K562 (cell line): Measurements from ENCODE around the gene TICAM1. TPM values are rescaled to one million over a fixed set of nuclear protein-coding genes. Genes with fewer than 3 reads are reported as not detected.
"Not testable (repeated sequence)": the region's sequence is repeated elsewhere in the genome, so short reads cannot be mapped to it uniquely, and the experiment has no call there.

Source experiments
- ATAC-seq: fragments of 200-7000 bp; cut with Tn5 transposase; 3 replicates; pipeline ENCODE4 v1.9.1; 2020; ENCODE audit warnings: moderate library complexity
- BruUV-seq: library from RNA; stranded (reverse); fragments of 400-500 nt; replicated peaks from 2 replicates; lab custom pipeline; 2021; lab: Mats Ljungman, UMichigan
- CTCF ChIA-PET: fragments of 300-600 bp; formaldehyde crosslinking; extraction: SDS; loops from one replicate; lab custom pipeline; 2021; ENCODE audit warnings: low intra/inter-chr PET ratio; lab: Yijun Ruan, JAX
- POLR2A ChIA-PET: fragments of 300-600, 350-650 bp; sonication (Branson Sonifier 250); formaldehyde crosslinking; extraction: SDS; loops from one replicate; lab custom pipeline; 2021; ENCODE audit warnings: antibody characterized with exemption, inconsistent platforms; lab: Yijun Ruan, JAX
- DNase-seq, 4 experiments: peaks; one replicate each; pipeline versions ENCODE4 v3.0.0 to v3.0.0-alpha.2; 2011 to 2018; ENCODE audit warnings: low spot score in 3 of 4, mixed read lengths in 3 of 4; ENCODE audit errors: extremely low read depth in 1 of 4
- FAIRE-seq: peaks from 2 replicates; lab custom pipeline; 2011; peaks lifted over from hg19 to GRCh38; lab: Jason Lieb, UNC
- H2AFZ ChIP-seq: 2 replicates; pipeline ENCODE4 v1.6.0; 2011; ENCODE audit warnings: low read depth, low read length, control low read depth, inconsistent platforms
- H3K27ac ChIP-seq: fragments of 200-600 bp; 3 replicates; pipeline ENCODE4 v1.8.0; 2011; ENCODE audit warnings: low read depth, mild to moderate bottlenecking, control low read depth, inconsistent platforms, low read length, moderate library complexity, mixed read lengths; ENCODE audit errors: extremely low read depth
- H3K27me3 ChIP-seq, 2 experiments: fragments of 300-600 bp in 1 of 2; 2 replicates in 1 of 2; 3 replicates in 1 of 2; pipeline versions ENCODE4 v1.6.0 to v1.8.0; 2011; ENCODE audit warnings: inconsistent platforms in 2 of 2, low read length in 2 of 2, mild to moderate bottlenecking in 1 of 2, mixed read lengths in 1 of 2, moderate library complexity in 1 of 2; ENCODE audit not compliant: control insufficient read depth in 2 of 2, insufficient read depth in 2 of 2
- H3K36me3 ChIP-seq: fragments of 300-600 bp; 3 replicates; pipeline ENCODE4 v1.8.0; 2011; ENCODE audit warnings: mild to moderate bottlenecking, low read length, inconsistent platforms; ENCODE audit not compliant: control insufficient read depth, insufficient read depth
- H3K4me1 ChIP-seq, 2 experiments: fragments of 200-600 bp in 1 of 2; replicated peaks in 1 of 2; 2 replicates in 1 of 2; 3 replicates in 1 of 2; pipeline versions ENCODE4 v1.5.1 to v1.8.0; 2011; ENCODE audit warnings: inconsistent platforms in 2 of 2, low read length in 2 of 2, mild to moderate bottlenecking in 1 of 2, mixed read lengths in 1 of 2, moderate library complexity in 1 of 2; ENCODE audit not compliant: control insufficient read depth in 2 of 2, insufficient read depth in 2 of 2
- H3K4me2 ChIP-seq: 2 replicates; pipeline ENCODE4 v1.6.1; 2011; ENCODE audit warnings: low read length, control low read depth, inconsistent platforms, mixed read lengths; ENCODE audit not compliant: insufficient read depth
- H3K4me3 ChIP-seq: fragments of 200-600 bp; sonication (generic), shearing (Covaris generic); 2 replicates; pipeline ENCODE4 v1.5.1; 2016; ENCODE audit warnings: control low read depth, inconsistent platforms
- H3K79me2 ChIP-seq: fragments of 200-600 bp; 3 replicates; pipeline ENCODE4 v1.8.0; 2011; ENCODE audit warnings: low read length, inconsistent platforms; ENCODE audit not compliant: control insufficient read depth, insufficient read depth
- H3K9ac ChIP-seq, 2 experiments: 2 replicates each; pipeline versions ENCODE4 v1.6.0 to v1.6.1; 2011; ENCODE audit warnings: low read depth in 2 of 2, low read length in 2 of 2, control low read depth in 1 of 2, inconsistent platforms in 1 of 2, mild to moderate bottlenecking in 1 of 2, mixed read lengths in 1 of 2; ENCODE audit not compliant: insufficient read depth in 1 of 2
- H3K9me1 ChIP-seq: one replicate; pipeline ENCODE4 v1.6.0; 2011; ENCODE audit warnings: inconsistent platforms, mild to moderate bottlenecking, low read length, moderate library complexity; ENCODE audit not compliant: control insufficient read depth, insufficient read depth
- H3K9me3 ChIP-seq: replicated peaks from 2 replicates; pipeline ENCODE4 v1.5.1; 2011; ENCODE audit warnings: low read depth, low read length, inconsistent platforms; ENCODE audit not compliant: control insufficient read depth, insufficient read depth
- H4K20me1 ChIP-seq: replicated peaks from 2 replicates; pipeline ENCODE4 v1.6.1; 2011; ENCODE audit warnings: low read length, inconsistent platforms, mixed read lengths; ENCODE audit not compliant: control insufficient read depth, insufficient read depth
- POLR2G ChIP-seq: fragments of 200-400 bp; formaldehyde crosslinking; IDR thresholded peaks from 2 replicates; pipeline ENCODE4 v1.6.1; 2017; ENCODE audit warnings: low read depth, mild to moderate bottlenecking, antibody characterized with exemption, low read length, moderate library complexity
- RBFOX2 ChIP-seq: fragments of 200-400 bp; formaldehyde crosslinking; IDR thresholded peaks from 2 replicates; pipeline ENCODE4 v1.6.1; 2017; ENCODE audit warnings: low read depth, mild to moderate bottlenecking, low read length, moderate library complexity
- RFX5 ChIP-seq: IDR thresholded peaks from 2 replicates; pipeline ENCODE4 v1.6.1; 2011; ENCODE audit warnings: low read depth, mild to moderate bottlenecking, improper control_type of control experiment, low read length
- TAF9B ChIP-seq: fragments of 450-650 bp; IDR thresholded peaks from 2 replicates; pipeline ENCODE4 v1.6.1; 2018; ENCODE audit warnings: mild to moderate bottlenecking; ENCODE audit not compliant: partially characterized antibody
- ZNF121 ChIP-seq: sonication (generic); formaldehyde crosslinking; conservative IDR thresholded peaks from 2 replicates; pipeline ENCODE4 v1.8.0; 2022; ENCODE audit warnings: missing genetic modification reagents
- ZNF212 ChIP-seq: fragments of 450-650 bp; formaldehyde crosslinking; IDR thresholded peaks from 2 replicates; pipeline ENCODE4 v1.4.0; 2020; ENCODE audit warnings: mild to moderate bottlenecking
- WGBS: fragments of 100-300 bp; shearing (Covaris generic); methylation state at CpG from one replicate; pipeline ENCODE4 v1.1.6; 2016; ENCODE audit warnings: low coverage, mixed read lengths; ENCODE audit not compliant: insufficient coverage; ENCODE audit errors: missing lambda C conversion rate; 5-methylcytosine and 5-hydroxymethylcytosine counted together
- in situ Hi-C: fragments of 300-500 bp; cut with MboI; formaldehyde crosslinking; loops from 4 replicates; pipeline ENCODE4 v1.15.0; 2018; ENCODE audit warnings: inconsistent platforms, mixed read lengths
- intact Hi-C: fragments of 100-400 bp; cut with micrococcal nuclease; formaldehyde crosslinking; loops from 2 replicates; pipeline ENCODE4 v1.14.2; 2022
- polyA plus RNA-seq, 8 experiments: library from polyadenylated mRNA; depleted of rRNA in 4 of 8; stranded (reverse) in 5 of 8; unstranded in 3 of 8; fragments of >200 nt; fragmentation: Nextera tagmentation in 2 of 8; fragmentation: Illumina TruSeq in 1 of 8; extraction: Ambion mirVana in 2 of 8; extraction: Trizol in 1 of 8; gene quantifications; 2 replicates each; pipeline versions ENCODE4 v1.2.1 to v1.2.3, GENCODE V29; 2011 to 2014; ENCODE audit warnings: inconsistent platforms in 1 of 8, missing spikeins in 1 of 8
- total RNA-seq, 7 experiments: library from RNA; depleted of rRNA in 6 of 7; stranded (reverse); fragments of >200 nt in 6 of 7; fragmentation: Illumina TruSeq in 2 of 7; extraction: Trizol in 2 of 7; gene quantifications; 2 replicates each; pipeline versions ENCODE4 v1.2.1 to v1.2.3, GENCODE V29; 2011 to 2021; ENCODE audit warnings: low replicate concordance in 1 of 7

TICAM1 gene
- total and polyA plus RNA-seq, 9 of the 15 experiments (the other 6 are each of a cell fraction or from before 2014, with no cell fraction given): 0.07 to 11.6 (median 1.5) TPM

DNA sequence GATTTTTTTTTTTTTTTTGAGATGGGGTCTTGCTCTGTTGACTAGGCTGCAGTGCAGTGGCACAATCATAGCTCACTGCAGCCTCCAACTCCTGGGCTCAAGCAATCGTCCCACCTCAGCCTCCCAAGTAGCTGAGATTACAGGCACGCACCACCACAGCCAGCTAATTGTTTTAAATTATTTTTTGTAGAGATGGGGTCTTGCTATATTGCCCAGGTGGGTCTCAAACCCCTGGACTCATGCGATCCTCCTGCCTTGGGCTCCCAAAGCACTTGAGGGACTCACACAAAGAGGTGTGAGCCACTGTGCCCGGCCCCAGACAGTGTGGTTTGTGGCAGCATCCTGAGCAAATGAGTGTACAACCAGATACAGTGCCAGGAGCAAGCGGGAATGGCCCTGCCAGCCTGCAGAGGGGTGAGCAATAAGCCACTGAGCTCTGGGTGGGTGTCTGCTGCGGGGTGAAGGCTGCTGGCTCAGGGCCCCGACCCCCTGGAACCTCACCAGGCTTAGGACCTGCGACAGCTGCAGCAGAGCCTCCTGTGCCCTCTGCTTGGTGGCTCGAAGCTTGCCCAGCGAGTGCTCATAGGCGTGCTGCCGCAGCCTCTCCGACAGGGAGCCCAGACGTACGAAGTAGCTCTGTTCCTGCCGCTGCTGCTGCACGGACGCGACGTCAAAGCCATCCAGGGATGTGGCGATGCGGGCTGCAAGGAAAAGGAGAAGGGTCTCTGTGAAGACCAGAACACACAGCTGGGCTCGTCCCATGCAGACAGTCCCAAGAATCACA is 15.9 kb upstream of the TICAM1 start:
- H3K9ac ChIP-seq: no peak overlapping the region
- FAIRE-seq: no peak
- no peak overlapping the region for H2AFZ ChIP-seq
- peaks cover 0 to 10% of the 10 kb centered on the region in 2 experiments; a peak in 2 of 5 replicates for H3K4me1 ChIP-seq
- H3K79me2 ChIP-seq: no peaks in the 10 kb centered on the region
- no peaks in the 10 kb centered on the region for H3K27me3 ChIP-seq
- H3K36me3 ChIP-seq: peaks cover 57% of the 10 kb centered on the region; the same call in 2 of the 3 replicates
- in situ Hi-C loops (no loop called here), intact Hi-C loops (no loop called here)
- BruUV-seq: no TSS peak
- ChIA-PET CTCF (no interaction called here), POLR2A (interaction anchor here (0.6 to 1.1 kb wide), 2 partner anchors 18 to 942 kb away, joined by 3 to 4 read pairs; no protein-coding TSS in a partner anchor)
- H3K4me3 ChIP-seq: no peak overlapping the region
- no peak for DNase-seq
- H3K9me3 ChIP-seq: no peaks in the 10 kb centered on the region
- no peak overlapping the region for H3K27ac ChIP-seq
- no peak for ATAC-seq
- H4K20me1 ChIP-seq: no peaks in the 10 kb centered on the region
- 91% methylated on average over 13 of the region's 23 CpGs for WGBS
- no peaks in the 10 kb centered on the region for H3K9me1 ChIP-seq
- H3K4me2 ChIP-seq: no peak overlapping the region
- TF ChIP-seq POLR2G: peak; percentile 42; the same call in 1 of the 2 replicates
- TF ChIP-seq ZNF121 (CRISPR knock-in tag): peak; percentile 75
- TF ChIP-seq RBFOX2: peak; percentile 40; the same call in 1 of the 2 replicates
- no peak for TF ChIP-seq TAF9B
- TF ChIP-seq ZNF212 (CRISPR knock-in tag): no peak
- TF ChIP-seq RFX5: no peak

DNA sequence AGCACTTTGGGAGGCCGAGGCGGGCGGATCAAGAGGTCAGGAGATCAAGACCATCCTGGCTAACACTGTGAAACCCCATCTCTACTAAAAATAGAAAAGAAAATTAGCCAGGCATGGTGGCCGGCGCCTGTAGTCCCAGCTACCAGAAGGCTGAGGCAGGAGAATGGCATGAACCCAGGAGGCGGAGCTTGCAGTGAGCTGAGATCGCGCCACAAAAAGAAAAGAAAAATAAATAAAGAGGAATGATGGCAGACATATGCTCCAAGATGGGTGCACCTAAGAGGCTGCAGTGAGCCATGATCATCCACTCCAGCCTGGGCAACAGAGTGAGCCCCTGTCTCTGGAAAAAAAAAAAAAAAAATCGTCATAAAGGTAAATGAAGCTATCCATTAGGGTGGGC is 14.5 kb upstream of the TICAM1 start:
- in situ Hi-C loops, DNase-seq, H3K4me1 ChIP-seq, POLR2A ChIA-PET, FAIRE-seq, H3K9me1 ChIP-seq, H3K79me2 ChIP-seq, ATAC-seq, H3K4me3 ChIP-seq, H3K27ac ChIP-seq, H2AFZ ChIP-seq, H3K27me3 ChIP-seq, intact Hi-C loops, H3K4me2 ChIP-seq, H3K9me3 ChIP-seq, H4K20me1 ChIP-seq, H3K9ac ChIP-seq, CTCF ChIA-PET, BruUV-seq: not testable (repeated sequence)
- peaks cover 52% of the 10 kb centered on the region; the same call in 2 of the 3 replicates for H3K36me3 ChIP-seq
- WGBS: 78% methylated on average over 6 of the region's 9 CpGs
